Sigmoid colon (tissue), 4 donors: ENCODE data around the gene VPS35L.

Source experiments
- CTCF ChIP-seq, 4 experiments: fragments of 450-650 bp in 3 of 4; fragments of 200-600 bp in 1 of 4; IDR thresholded peaks; one replicate each; pipeline ENCODE4 v1.5.1; 2016 to 2019; ENCODE audit warnings: antibody characterized with exemption in 4 of 4, mild to moderate bottlenecking in 3 of 4, moderate library complexity in 2 of 4
- EP300 ChIP-seq, 4 donors: sonication (generic); formaldehyde crosslinking; IDR thresholded peaks; one replicate each; pipeline ENCODE4 v1.6.1; 2017; ENCODE audit warnings: antibody characterized with exemption in 4 of 4
- POLR2A ChIP-seq, 2 donors: fragments of 450-650 bp; IDR thresholded peaks; one replicate each; pipeline ENCODE4 v1.6.1; 2016; ENCODE audit warnings: antibody characterized with exemption in 2 of 2, mild to moderate bottlenecking in 2 of 2, moderate library complexity in 2 of 2
- POLR2AphosphoS5 ChIP-seq, 4 donors: sonication (generic); formaldehyde crosslinking; IDR thresholded peaks; one replicate each; pipeline ENCODE4 v1.6.1; 2017; ENCODE audit warnings: antibody characterized with exemption in 4 of 4

- TF ChIP-seq POLR2A (IDR thresholded peaks at IDR 0.05) (no peak), CTCF (IDR thresholded peaks at IDR 0.05) (no peak), EP300 (IDR thresholded peaks at IDR 0.05) (no peak), POLR2AphosphoS5 (IDR thresholded peaks at IDR 0.05) (no peak)
Measured at GRCh38 chr16:19507867-19508266, 47.6 kb upstream of the VPS35L start.
